IPS DF 4.7 (cell line): ENCODE results near the gene UPK1B.
"Not testable (repeated sequence)": the region's sequence is repeated elsewhere in the genome, so short reads cannot be mapped to it uniquely, and the experiment has no call there.

Experiments
- DNase-seq: peaks from one replicate; pipeline ENCODE4 v3.0.0-alpha.2; 2013; ENCODE audit warnings: low spot score; ENCODE audit errors: extremely low read depth

UPK1B gene

GRCh38 chr3:119223511-119223910, 50.1 kb downstream of the UPK1B start:
- DNase-seq = no peak

- no peak for DNase-seq
These were observed 51.7 kb downstream of the UPK1B start for GRCh38 chr3:119225121-119225520.

GRCh38 chr3:119227070-119227850, 53.9 kb downstream of the UPK1B start:
- no peak for DNase-seq

- no peak for DNase-seq
These were observed 55.2 kb downstream of the UPK1B start for GRCh38 chr3:119228373-119229145.

- no peak for DNase-seq
These were observed 55.8 kb downstream of the UPK1B start for GRCh38 chr3:119229190-119229589.

- no peak for DNase-seq
These were observed 56.7 kb downstream of the UPK1B start for GRCh38 chr3:119230071-119230470.

- no peak for DNase-seq
These were observed 57.3 kb downstream of the UPK1B start for GRCh38 chr3:119230745-119231144.

GRCh38 chr3:119234610-119235009, 61.2 kb downstream of the UPK1B start:
- DNase-seq = no peak

- no peak for DNase-seq
These were observed 61.8 kb downstream of the UPK1B start for GRCh38 chr3:119235151-119235550.

- DNase-seq = no peak
These were observed 63.4 kb downstream of the UPK1B start for GRCh38 chr3:119236756-119237155.

- no peak for DNase-seq
These were observed 63.9 kb downstream of the UPK1B start for GRCh38 chr3:119237299-119237698.

- no peak for DNase-seq
These were observed 65.0 kb downstream of the UPK1B start for GRCh38 chr3:119238363-119238762.

- no peak for DNase-seq
These were observed 65.9 kb downstream of the UPK1B start for GRCh38 chr3:119239206-119239820.

GRCh38 chr3:119240101-119240590, 66.7 kb downstream of the UPK1B start:
- no peak for DNase-seq

GRCh38 chr3:119240591-119241434, 67.4 kb downstream of the UPK1B start, which contains the start of gene B4GALT4:
B4GALT4 (minus strand) TSS chr3:119240878; CDS start chr3:119230099, 10,779 bp downstream.
- no peak for DNase-seq

- DNase-seq = not testable (repeated sequence)
These were observed 69.1 kb downstream of the UPK1B start for GRCh38 chr3:119242387-119243057.

GRCh38 chr3:119243058-119243529, 69.7 kb downstream of the UPK1B start:
- not testable (repeated sequence) for DNase-seq

GRCh38 chr3:119243712-119244111, 70.3 kb downstream of the UPK1B start:
- DNase-seq = no peak

GRCh38 chr3:119245778-119246177, 72.4 kb downstream of the UPK1B start:
- DNase-seq = no peak
